Upper lobe of right lung (tissue), 1 donor: ENCODE results near the gene SAMD9L. TPM values are rescaled to one million over a fixed set of nuclear protein-coding genes. Genes with fewer than 3 reads are reported as not detected.

Experiments used
- ATAC-seq: fragments of 200-7000 bp; cut with Tn5 transposase; one replicate; pipeline ENCODE4 v1.9.1; 2020; ENCODE audit warnings: mild to moderate bottlenecking, moderate library complexity
- DNase-seq: peaks from one replicate; pipeline ENCODE4 v3.0.0-alpha.2; 2020
- H3K27ac ChIP-seq: fragments of 200-600 bp; one replicate; pipeline ENCODE4 v1.8.0; 2022
- H3K27me3 ChIP-seq: fragments of 200-600 bp; one replicate; pipeline ENCODE4 v1.8.0; 2022; ENCODE audit warnings: mild to moderate bottlenecking
- H3K36me3 ChIP-seq: fragments of 200-600 bp; one replicate; pipeline ENCODE4 v1.8.0; 2022
- H3K4me1 ChIP-seq: fragments of 200-600 bp; one replicate; pipeline ENCODE4 v1.8.0; 2022
- H3K4me3 ChIP-seq: fragments of 200-600 bp; one replicate; pipeline ENCODE4 v1.8.0; 2022; ENCODE audit warnings: mild to moderate bottlenecking
- H3K9me3 ChIP-seq: fragments of 200-600 bp; one replicate; pipeline ENCODE4 v1.8.0; 2022
- CTCF ChIP-seq: fragments of 200-600 bp; IDR thresholded peaks from one replicate; pipeline ENCODE4 v1.8.0; 2022; ENCODE audit warnings: antibody characterized with exemption
- intact Hi-C: fragments of 100-400 bp; cut with DNase I; formaldehyde crosslinking; loops from one replicate; pipeline ENCODE4 v1.11.0; 2022
- total RNA-seq: library from RNA; stranded (reverse); fragmentation: NEBNext Ultra II Directional; extraction: Animal tissue kit (Norgen Biotek cat#: 25700); gene quantifications from one replicate; pipeline ENCODE4 v1.2.1, GENCODE V29; 2021
- donor health status: DM: no; HTN: yes; CAD: no; lungs with severe emphysema.

The SAMD9L gene
- total RNA-seq, 1 donor from 2014 or later: 46.5 TPM

- ATAC-seq: no peak
- Histone ChIP-seq H3K27ac (no peak overlapping the region), H3K27me3 (no peaks in the 10 kb centered on the region), H3K4me3 (no peak overlapping the region), H3K4me1 (no peaks in the 10 kb centered on the region), H3K9me3 (no peaks in the 10 kb centered on the region), H3K36me3 (no peaks in the 10 kb centered on the region)
- DNase-seq: no peak
- TF ChIP-seq CTCF: no peak
- intact Hi-C loops: no loop called here
These were observed 23.5 kb upstream of the SAMD9L start for GRCh38 chr7:93171606-93172226.

GRCh38 chr7:93165447-93165846 lies 17.3 kb upstream of the SAMD9L start:
- intact Hi-C loops: no loop called here
- no peak overlapping the region for H3K27ac ChIP-seq
- no peaks in the 10 kb centered on the region for H3K27me3 ChIP-seq
- H3K4me1 ChIP-seq: no peaks in the 10 kb centered on the region
- H3K9me3 ChIP-seq: no peaks in the 10 kb centered on the region
- ATAC-seq: no peak
- no peak for TF ChIP-seq CTCF
- no peak overlapping the region for H3K4me3 ChIP-seq
- DNase-seq: no peak
- H3K36me3 ChIP-seq: no peaks in the 10 kb centered on the region

- intact Hi-C loops: no loop called here
- Histone ChIP-seq H3K4me3 (no peak overlapping the region), H3K27me3 (no peaks in the 10 kb centered on the region), H3K27ac (no peak overlapping the region), H3K9me3 (no peaks in the 10 kb centered on the region), H3K36me3 (no peaks in the 10 kb centered on the region), H3K4me1 (no peaks in the 10 kb centered on the region)
- no peak for DNase-seq
- no peak for TF ChIP-seq CTCF
- no peak for ATAC-seq
These were observed 16.6 kb upstream of the SAMD9L start for GRCh38 chr7:93164766-93165165.

GRCh38 chr7:93161181-93161762 lies 13.1 kb upstream of the SAMD9L start:
- Histone ChIP-seq H3K36me3 (no peaks in the 10 kb centered on the region), H3K4me3 (no peak overlapping the region), H3K27me3 (no peaks in the 10 kb centered on the region), H3K4me1 (no peaks in the 10 kb centered on the region), H3K27ac (no peak overlapping the region), H3K9me3 (no peaks in the 10 kb centered on the region)
- intact Hi-C loops: no loop called here
- DNase-seq (no peak), ATAC-seq (no peak)
- TF ChIP-seq CTCF: no peak

- intact Hi-C loops: no loop called here
- DNase-seq: no peak
- H3K4me1 ChIP-seq: no peaks in the 10 kb centered on the region
- ATAC-seq: no peak
- H3K9me3 ChIP-seq: no peaks in the 10 kb centered on the region
- H3K36me3 ChIP-seq: no peaks in the 10 kb centered on the region
- no peak for TF ChIP-seq CTCF
- H3K4me3 ChIP-seq: no peak overlapping the region
- H3K27me3 ChIP-seq: no peaks in the 10 kb centered on the region
- H3K27ac ChIP-seq: no peak overlapping the region
These were observed 12.2 kb upstream of the SAMD9L start for GRCh38 chr7:93160410-93160809.

- TF ChIP-seq CTCF: no peak
These were observed 11.3 kb upstream of the SAMD9L start for GRCh38 chr7:93159490-93159889.

More at GRCh38 chr7:93159490-93159889, 11.3 kb upstream of the SAMD9L start:
- ATAC-seq (no peak), DNase-seq (no peak)
- no peak overlapping the region for H3K4me3 ChIP-seq
- no peaks in the 10 kb centered on the region for H3K36me3 ChIP-seq
- no peak overlapping the region for H3K27ac ChIP-seq
- no peaks in the 10 kb centered on the region for H3K27me3 ChIP-seq
- no peaks in the 10 kb centered on the region for H3K4me1 ChIP-seq
- no peaks in the 10 kb centered on the region for H3K9me3 ChIP-seq
- intact Hi-C loops: no loop called here
